HG02943 (cell line): Measurements from ENCODE around the gene ESYT3.
"Not testable (repeated sequence)": the region's sequence is repeated elsewhere in the genome, so short reads cannot be mapped to it uniquely, and the experiment has no call there.

Experiments
- ATAC-seq: cut with Tn5 transposase; IDR thresholded peaks from one replicate; pipeline ENCODE4 v1.9.1; 2021; ENCODE audit warnings: mild to moderate bottlenecking, low read depth, moderate library complexity; ENCODE audit not compliant: unreplicated experiment

The ESYT3 gene

DNA sequence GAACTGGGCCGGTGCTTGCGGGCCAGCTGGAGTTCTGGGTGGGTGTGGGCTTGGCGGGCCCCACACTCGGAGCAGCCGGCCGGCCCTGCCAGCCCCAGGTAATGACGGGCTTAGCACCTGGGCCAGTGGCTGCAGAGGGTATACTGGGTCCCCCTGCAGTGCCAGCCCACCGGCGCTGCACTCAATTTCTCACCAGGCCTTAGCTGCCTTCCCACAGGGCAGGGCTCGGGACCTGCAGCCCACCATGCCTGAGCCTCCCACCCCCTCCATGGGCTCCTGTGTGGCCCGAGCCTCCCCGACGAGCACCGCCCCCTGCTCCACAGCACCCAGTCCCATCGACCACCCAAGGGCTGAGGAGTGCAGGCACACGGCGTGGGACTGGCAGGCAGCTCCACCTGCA lies 50.3 kb downstream of the ESYT3 start:
- ATAC-seq: not testable (repeated sequence)

DNA sequence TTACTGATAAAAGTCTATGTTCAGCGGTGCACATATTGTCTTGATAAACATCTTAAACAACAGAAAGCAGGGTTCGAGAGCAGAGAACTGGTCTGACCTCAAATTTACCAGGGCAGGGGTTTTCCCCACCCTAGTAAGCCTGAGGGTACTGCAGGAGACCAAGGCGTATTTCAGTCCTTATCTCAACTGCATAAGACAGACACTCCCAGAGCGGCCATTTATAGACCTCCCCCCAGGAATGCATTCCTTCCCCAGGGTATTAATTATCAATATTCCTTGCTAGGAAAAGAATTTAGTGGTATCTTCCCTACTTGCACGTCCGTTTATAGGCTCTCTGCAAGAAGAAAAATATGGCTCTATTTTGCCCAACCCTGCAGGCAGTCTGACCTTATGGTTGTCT lies 52.2 kb downstream of the ESYT3 start:
- ATAC-seq: not testable (repeated sequence)

DNA sequence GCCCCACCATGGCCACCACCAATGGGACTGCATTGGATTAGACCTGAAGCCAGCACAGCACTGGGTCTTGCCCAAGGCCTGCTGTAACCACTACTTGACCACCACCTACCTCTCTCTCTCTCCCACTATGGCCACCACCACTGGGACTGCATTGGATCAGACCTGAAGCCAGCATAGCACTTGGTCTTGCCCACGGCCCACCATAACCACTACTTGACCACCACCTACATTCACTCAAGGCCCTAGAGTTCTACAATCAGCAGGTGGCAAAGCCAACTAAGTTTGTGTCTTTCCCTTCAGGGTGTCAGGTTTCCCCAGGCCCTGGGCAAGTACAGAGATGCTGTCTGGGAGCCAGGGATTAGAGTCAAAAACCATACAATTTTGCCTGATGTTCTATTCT lies 57.6 kb downstream of the ESYT3 start:
- ATAC-seq: no peak

DNA sequence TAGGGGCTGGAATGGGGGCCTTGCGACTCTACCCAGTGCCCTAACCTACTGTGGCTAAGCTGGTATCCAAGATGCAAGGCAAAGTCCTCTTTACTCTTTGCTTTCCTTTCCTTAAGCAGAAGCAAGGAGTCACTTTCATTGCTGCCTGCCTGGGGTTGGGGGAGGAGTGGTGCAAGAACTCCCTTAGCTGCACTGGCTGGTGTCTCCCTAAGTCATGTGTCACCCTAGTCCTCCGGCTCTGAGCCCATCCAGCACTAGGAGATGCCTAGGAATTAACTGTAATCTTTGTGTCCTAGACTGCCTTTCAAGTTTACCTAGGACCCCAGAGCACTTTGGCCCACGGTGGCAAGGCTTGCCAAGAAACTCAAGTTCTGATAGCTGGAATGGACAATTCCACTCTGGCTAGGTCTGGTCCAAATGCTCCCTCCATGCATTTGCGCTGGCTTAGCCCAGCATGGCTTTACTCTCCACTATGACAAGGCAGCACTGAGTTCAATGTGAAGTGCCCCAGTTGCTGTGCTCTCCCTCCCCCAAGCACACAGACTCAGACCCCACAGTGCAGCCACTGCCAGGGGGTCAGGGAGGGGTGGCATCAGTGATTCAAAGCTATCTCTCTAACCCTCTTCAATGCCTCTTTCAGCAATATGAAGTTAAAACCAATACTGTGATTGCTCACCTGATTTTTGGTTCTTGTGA lies 58.7 kb downstream of the ESYT3 start:
- no peak for ATAC-seq

DNA sequence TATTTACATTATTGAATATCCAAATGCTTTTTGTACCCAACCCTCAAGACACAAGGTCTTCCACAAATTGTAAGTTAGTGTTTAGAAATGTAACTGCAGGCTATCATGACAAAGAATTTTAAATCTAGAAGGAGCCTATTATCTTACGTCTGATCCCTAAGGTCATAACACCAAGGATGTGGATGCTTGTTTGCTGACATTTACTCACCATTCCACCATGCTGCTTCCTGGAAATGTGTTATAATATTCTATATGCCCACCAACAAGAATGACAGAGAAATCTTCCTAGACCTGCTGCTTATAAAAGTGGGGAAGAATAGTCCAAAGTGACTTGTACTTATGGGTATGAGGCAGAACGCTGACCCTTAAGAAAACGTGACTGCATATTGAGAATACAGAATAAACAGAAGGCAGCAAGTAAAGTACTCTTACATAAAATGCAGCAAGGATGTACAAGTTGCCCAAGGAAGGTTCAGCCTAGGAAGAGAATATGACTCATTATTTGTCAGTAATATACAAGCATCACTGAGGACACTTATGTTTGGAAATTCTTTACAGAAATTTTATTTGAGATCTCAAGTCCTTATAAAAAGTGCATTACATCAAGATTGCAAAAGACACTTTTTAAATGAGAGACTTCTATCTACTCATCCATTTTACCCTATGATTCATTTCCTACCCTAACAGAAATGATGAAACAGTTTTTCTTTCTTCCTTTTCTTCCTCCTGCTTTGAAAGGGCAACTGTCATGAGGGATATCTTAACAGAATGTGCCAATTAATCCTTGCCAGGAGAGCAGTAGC lies 59.6 kb downstream of the ESYT3 start:
- no peak for ATAC-seq

DNA sequence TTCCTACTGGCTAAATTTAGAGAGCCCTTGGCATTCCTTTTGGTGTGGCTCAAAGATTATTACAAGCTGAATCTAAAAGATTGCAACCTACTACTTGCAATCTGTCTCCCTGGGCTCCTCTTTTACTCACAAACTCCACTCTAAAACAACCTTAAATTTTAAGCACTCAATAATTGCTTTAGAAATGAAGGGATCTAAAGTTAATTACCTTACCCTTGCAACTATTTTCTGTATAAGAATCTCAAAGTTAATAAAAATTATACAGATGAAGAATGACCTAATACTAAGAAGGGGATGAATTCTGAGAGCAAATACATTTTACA lies 60.2 kb downstream of the ESYT3 start:
- ATAC-seq: no peak

DNA sequence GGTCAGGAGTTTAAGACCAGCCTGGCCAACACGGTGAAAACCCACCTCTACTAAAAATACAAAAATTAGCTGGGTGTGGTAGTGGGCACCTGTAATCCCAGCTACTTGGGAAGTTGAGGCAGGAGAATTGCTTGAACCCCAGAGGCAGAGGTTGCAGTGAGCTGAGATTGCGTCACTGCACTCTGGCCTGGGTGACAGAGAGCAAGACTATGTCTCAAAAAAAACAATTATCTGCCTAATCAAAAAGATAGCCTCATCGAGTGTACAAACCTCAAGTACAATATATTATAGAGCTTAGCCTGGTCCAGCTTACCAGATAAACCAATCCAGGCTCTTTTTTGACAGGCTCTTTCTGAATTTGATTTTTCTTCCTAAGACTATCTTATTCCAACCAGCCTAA lies 61.2 kb downstream of the ESYT3 start:
- not testable (repeated sequence) for ATAC-seq

DNA sequence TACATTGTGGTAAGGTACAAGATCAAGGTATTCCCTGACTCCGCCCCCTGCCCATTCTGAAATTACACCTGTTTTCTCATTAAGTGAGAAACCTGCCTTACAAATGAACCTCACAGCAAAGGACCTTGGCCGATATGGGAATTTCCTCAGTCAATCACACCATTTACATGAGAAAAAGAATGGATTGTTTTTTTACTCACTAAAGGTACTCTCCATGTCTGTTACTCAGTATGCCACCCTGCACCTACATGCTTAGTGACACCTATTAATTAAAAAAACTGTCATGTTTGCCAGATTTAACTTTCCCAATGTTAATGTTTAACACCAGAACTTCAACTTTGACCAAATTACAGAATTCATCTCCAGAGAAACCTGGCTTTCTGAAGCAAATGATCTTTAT lies 62.0 kb downstream of the ESYT3 start:
- ATAC-seq: no peak

DNA sequence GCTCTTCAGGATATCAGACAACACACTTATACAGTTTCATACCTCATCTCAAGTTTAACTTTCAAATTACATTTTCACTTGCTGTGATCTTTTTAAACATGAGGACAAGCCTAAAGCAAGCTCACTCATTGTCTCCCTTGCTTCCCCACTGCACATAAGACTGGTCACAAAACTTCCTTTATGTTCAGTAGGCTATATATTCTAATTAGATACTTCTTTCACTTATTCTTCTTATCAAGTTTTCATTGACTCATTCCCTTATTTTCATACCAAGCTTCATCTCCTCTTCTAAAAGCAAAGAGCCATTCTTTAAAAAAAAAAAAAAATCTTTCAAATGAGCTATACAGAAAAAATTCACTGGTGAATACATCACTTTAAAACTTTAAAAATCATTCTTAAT lies 62.6 kb downstream of the ESYT3 start:
- ATAC-seq: no peak

DNA sequence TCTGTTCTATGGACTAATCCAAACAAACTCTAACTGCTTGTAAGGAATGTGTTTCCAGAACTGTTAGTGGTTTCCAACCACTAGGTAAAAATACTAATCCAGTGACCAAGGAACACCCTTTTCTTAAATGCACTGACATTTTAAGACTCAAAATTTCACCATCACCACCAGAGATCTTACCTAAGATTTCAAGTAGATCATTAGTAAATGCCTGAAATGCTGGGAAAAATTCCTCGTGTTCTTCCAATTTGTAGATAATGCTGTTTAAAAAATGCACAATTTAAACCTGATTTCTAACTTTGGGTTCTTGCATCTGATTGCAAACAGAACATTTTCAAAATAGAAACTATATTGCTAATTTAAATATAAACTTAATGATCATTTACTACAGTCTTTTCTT lies 63.4 kb downstream of the ESYT3 start:
- ATAC-seq: no peak

DNA sequence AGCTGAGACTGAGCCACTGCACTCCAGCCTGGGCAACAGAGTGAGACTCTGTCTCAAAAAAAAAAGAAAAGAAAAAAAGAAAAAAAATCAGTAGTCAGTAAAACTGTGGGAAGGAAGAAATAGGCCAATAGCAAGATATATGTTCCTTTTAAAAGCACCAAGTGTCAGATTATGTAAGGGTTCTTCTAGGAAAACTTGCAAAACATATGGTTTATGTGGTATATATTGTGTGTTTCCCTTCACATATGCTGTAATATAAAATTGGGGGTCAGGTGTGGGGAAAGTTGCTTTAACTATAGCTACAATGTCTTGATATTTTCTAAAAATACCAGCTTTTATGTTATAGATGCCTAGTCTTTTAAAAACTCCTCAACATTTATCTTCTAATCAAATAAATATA lies 64.6 kb downstream of the ESYT3 start:
- ATAC-seq: no peak

DNA sequence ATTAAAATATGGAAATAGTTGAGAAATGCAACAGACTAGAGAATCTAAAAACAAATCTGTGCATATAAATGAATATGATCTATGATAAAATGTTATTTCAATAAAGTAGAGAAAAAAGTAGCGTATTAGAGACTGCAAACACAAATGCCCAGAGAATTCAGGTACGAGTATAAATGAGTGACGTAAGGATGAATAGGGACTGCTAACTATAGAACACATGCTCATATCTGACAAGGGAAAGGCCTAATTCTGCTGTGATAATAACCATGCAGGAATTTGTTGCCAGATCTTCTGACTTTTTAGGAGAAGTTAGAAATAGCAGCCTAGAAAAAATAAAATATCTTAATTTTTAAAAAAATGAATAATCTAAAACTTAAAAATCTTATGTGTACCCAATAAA lies 73.1 kb downstream of the ESYT3 start:
- no peak for ATAC-seq

DNA sequence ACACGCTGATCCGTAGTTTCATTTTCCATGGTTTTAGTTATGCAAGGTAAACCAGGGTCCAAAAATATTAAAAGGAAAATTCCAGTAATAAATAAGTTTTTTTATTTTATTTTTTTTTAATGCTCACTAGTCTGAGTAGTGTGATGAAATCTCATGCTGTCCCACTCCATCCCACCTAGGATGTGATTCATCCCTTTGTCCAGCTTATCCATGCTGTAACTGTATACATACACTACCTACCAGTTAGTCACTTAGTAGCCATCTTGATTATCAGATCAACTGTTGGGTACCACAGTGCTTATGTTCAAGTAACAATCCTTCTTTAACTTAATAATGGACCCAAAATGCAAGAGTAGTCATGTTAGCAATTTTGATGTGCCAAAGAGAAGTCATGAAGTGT lies 75.2 kb downstream of the ESYT3 start:
- ATAC-seq: no peak

DNA sequence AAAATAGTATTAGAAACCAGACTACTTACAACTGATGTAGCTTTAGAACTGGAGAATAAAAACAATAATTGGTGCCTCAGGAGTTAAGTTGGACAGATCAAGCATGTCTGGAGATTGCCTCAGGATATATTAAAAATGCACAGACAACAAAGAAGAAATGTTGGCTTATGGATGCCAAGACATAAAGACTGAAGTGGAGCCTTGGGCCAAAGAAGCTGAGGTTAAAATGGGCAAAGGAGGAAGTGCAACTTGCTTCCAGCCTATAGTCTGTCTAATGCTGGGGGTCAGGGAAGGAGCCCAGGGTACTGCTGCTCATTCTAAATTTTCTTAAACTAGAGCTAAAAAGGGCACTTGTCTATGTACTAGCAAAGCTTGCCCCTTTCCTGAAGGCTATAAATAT lies 77.5 kb downstream of the ESYT3 start:
- no peak for ATAC-seq

DNA sequence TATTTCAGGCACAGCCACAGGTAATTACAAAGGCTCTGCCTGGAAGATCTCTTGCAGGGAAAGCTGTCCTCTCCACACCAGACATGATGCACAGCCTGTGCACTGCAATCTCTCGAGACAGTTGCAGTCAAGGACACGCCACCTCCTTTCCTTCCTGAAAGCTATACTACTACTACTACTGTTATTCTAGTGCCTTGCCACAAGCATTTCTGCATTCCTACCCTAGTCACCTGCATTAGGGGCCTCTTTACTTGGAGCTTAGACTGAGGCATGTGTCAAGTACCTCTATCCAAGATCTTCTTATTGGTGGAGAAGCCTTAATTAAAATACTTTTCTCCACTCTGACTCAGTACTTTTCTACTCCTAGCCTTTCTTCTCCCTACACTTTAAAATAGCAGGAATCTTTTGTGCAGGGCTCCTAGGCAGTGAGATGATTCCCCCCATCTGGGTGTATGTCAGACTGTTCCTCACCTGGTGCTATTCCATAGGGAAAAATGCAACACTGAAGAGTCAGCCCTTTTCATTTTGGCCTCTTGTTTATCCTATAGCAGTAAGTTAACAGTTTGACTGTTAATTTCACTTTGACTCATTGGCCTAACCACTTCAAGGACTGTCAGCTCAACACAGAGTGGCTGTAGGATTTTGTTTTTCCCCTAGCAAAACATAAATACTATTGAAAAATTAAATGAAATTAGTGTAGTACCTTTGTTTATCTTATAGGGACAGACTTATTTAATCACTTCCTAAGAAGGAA lies 78.9 kb downstream of the ESYT3 start:
- no peak for ATAC-seq

DNA sequence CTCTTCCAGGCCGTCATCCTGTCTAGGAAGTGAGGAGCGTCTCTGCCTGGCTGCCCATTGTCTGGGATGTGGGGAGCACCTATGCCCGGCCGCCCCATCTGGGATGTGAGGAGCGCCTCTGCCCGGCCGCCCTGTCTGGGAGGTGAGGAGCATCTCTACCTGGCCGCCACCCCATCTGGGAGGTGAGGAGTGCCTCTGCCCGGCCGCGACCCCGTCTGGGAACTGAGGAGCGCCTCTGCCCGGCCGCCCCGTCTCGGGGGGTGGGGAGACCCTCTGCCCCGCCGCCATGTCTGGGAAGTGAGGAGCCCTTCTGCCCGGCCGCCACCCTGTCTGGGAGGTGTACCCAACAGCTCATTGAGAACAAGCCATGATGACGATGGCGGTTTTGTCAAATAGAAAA lies 87.0 kb downstream of the ESYT3 start:
- ATAC-seq: not testable (repeated sequence)
